GM12892 (cell line): ENCODE data around the gene SERPINA6.
"Not testable (repeated sequence)": the region's sequence is repeated elsewhere in the genome, so short reads cannot be mapped to it uniquely, and the experiment has no call there.

ENCODE experiments used
- DNase-seq: peaks from one replicate; pipeline ENCODE4 v3.0.0; 2011; ENCODE audit not compliant: insufficient read length
- FAIRE-seq: peaks from 2 replicates; lab custom pipeline; 2011; peaks lifted over from hg19 to GRCh38; lab: Jason Lieb, UNC
- POLR2A ChIP-seq: IDR thresholded peaks from 2 replicates; pipeline ENCODE4 v1.6.1; 2011; ENCODE audit warnings: low read depth, low read length, control low read depth
- POLR2AphosphoS5 ChIP-seq: IDR thresholded peaks from 2 replicates; pipeline ENCODE4 v1.6.1; 2011; ENCODE audit warnings: low read depth, low read length, control low read depth
- TAF1 ChIP-seq: IDR thresholded peaks from 2 replicates; pipeline ENCODE4 v1.6.1; 2011; ENCODE audit warnings: low read depth, mild to moderate bottlenecking, control low read depth, low read length, borderline replicate concordance

SERPINA6 gene

GRCh38 chr14:94282991-94283723, 40.0 kb downstream of the SERPINA6 start:
- FAIRE-seq (no peak), DNase-seq (no peak)
- TF ChIP-seq TAF1 (no peak), POLR2A (no peak), POLR2AphosphoS5 (no peak)

GRCh38 chr14:94278731-94279130, 44.4 kb downstream of the SERPINA6 start:
- no peak for TF ChIP-seq POLR2A
- TF ChIP-seq TAF1: no peak
- no peak for DNase-seq
- no peak for FAIRE-seq

DNA sequence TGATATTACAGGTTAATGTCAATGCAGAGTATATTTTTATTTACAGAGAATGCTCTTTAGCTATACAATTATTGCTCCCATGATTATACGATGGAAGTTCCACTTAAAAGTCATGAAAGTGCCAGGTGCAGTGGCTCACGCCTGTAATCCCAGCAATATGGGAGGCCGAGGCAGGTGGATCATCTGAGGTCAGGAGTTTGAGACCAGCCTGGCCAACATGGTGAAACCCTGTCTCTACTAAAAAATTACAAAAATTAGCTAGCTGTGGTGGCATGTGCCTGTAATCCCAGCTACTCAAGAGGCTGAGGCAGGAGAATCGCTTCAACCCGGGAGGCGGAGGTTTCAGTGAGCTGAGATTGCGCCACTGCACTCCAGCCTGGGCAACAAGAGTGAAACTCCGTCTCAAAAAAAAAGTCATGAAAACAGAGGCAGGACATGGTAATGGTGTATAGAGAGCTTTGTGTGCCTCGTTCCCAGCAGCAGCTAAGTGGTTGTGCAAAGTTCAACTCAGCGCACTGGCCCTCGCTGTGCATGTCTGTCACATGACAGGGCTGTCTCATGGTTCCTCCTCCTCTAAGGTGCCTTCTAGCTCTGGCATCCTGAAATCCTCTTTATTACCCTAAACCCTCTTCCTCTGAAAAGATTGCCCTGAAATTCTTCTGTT, 46.1 kb downstream of the SERPINA6 start:
- not testable (repeated sequence) for FAIRE-seq, DNase-seq

GRCh38 chr14:94269156-94269555, 54.0 kb downstream of the SERPINA6 start:
- FAIRE-seq: no peak
- no peak for TF ChIP-seq TAF1
- no peak for TF ChIP-seq POLR2A
- TF ChIP-seq POLR2AphosphoS5: no peak
- DNase-seq: no peak

DNA sequence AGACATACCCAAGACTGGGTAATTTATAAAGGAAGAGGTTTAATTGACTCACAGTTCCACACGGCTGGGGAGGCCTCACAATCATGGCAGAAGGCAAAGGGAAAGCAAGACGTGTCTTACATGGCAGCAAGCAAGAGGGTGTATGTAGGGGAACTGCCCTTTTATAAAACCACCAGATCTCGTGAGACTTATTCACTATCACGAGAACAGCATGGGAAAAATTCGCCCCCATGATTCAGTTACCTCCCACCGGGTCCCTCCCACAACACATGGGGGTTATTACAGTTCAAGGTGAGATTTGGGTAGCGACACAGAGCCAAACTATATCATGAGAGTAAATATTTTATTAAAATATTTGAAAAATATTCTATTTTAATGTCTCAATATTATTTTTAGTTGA, 54.6 kb downstream of the SERPINA6 start:
- not testable (repeated sequence) for FAIRE-seq, DNase-seq

GRCh38 chr14:94267352-94267751, 55.8 kb downstream of the SERPINA6 start:
- FAIRE-seq (no peak), DNase-seq (no peak)
- TF ChIP-seq POLR2AphosphoS5 (no peak), TAF1 (no peak), POLR2A (no peak)

- not testable (repeated sequence) for FAIRE-seq
Measured at GRCh38 chr14:94264195-94264594, 58.9 kb downstream of the SERPINA6 start.

More at GRCh38 chr14:94264195-94264594, 58.9 kb downstream of the SERPINA6 start:
- not testable (repeated sequence) for DNase-seq
